Natural killer cell (primary cell): ENCODE results near the gene NLRP7. TPM values are rescaled to one million over a fixed set of nuclear protein-coding genes. Genes with fewer than 3 reads are reported as not detected.
"Not testable (repeated sequence)": the region's sequence is repeated elsewhere in the genome, so short reads cannot be mapped to it uniquely, and the experiment has no call there.

Source experiments
- ATAC-seq, 3 donors: fragments of 150-1000 bp in 2 of 3; fragments of 200-7000 bp in 1 of 3; cut with Tn5 transposase; 1 replicate in 1 of 3; 2 replicates in 2 of 3; pipeline ENCODE4 v1.10.0; 2021; ENCODE audit warnings: mild to moderate bottlenecking in 2 of 3, moderate library complexity in 2 of 3
- DNase-seq, 2 donors: peaks; one replicate each; pipeline versions ENCODE4 v3.0.0 to v3.0.0-alpha.2; 2013 to 2021; ENCODE audit warnings: mixed read lengths in 1 of 2
- H3K27ac ChIP-seq: one replicate; pipeline ENCODE4 v1.5.1; 2013; ENCODE audit warnings: mild to moderate bottlenecking, low read length
- H3K27me3 ChIP-seq: one replicate; pipeline ENCODE4 v1.6.1; 2013; ENCODE audit warnings: low read length; ENCODE audit not compliant: control insufficient read depth, insufficient read depth
- H3K36me3 ChIP-seq: one replicate; pipeline ENCODE4 v1.6.1; 2013; ENCODE audit warnings: low read length; ENCODE audit not compliant: control insufficient read depth, insufficient read depth
- H3K4me1 ChIP-seq: one replicate; pipeline ENCODE4 v1.6.1; 2013; ENCODE audit warnings: low read length; ENCODE audit not compliant: control insufficient read depth, insufficient read depth
- H3K4me3 ChIP-seq: one replicate; pipeline ENCODE4 v1.5.1; 2013; ENCODE audit warnings: low read length
- H3K9me3 ChIP-seq: one replicate; pipeline ENCODE4 v1.6.1; 2013; ENCODE audit warnings: low read length; ENCODE audit not compliant: control insufficient read depth, insufficient read depth
- H3K27ac Mint-ChIP-seq, 2 donors: one replicate each; pipeline ENCODE4 v1.8.0; 2022; ENCODE audit warnings: mild to moderate bottlenecking in 2 of 2, mixed read lengths in 2 of 2, moderate library complexity in 1 of 2
- H3K27me3 Mint-ChIP-seq, 2 donors: one replicate each; pipeline ENCODE4 v1.8.0; 2022; ENCODE audit warnings: low read depth in 2 of 2, mixed read lengths in 2 of 2
- H3K36me3 Mint-ChIP-seq: one replicate; pipeline ENCODE4 v1.8.0; 2022; ENCODE audit warnings: mixed read lengths
- H3K4me1 Mint-ChIP-seq, 2 donors: one replicate each; pipeline ENCODE4 v1.8.0; 2022; ENCODE audit warnings: mixed read lengths in 2 of 2
- H3K4me3 Mint-ChIP-seq: one replicate; pipeline ENCODE4 v1.8.0; 2022; ENCODE audit warnings: mild to moderate bottlenecking, moderate library complexity, mixed read lengths
- H3K9me3 Mint-ChIP-seq, 2 donors: one replicate each; pipeline ENCODE4 v1.8.0; 2022; ENCODE audit warnings: mixed read lengths in 2 of 2
- WGBS: methylation state at CpG from one replicate; pipeline ENCODE4 v1.1.7; 2013; ENCODE audit warnings: missing lambda C conversion rate; ENCODE audit not compliant: insufficient coverage; 5-methylcytosine and 5-hydroxymethylcytosine counted together
- intact Hi-C: fragments of 100-400 bp; cut with micrococcal nuclease; formaldehyde crosslinking; loops from one replicate; pipeline ENCODE4 v1.14.2; 2022
- total RNA-seq, 4 donors: library from RNA; stranded (reverse); fragments of 120-200 nt in 1 of 4; gene quantifications; one replicate each; pipeline versions ENCODE4 v1.2.3 to v1.2.4, GENCODE V29; 2013 to 2022
- TF ChIP-seq, protein P1 (sequence below): fragments of 200-600 bp; IDR thresholded peaks from one replicate; pipeline ENCODE4 v1.8.0; 2022; ENCODE audit warnings: antibody characterized with exemption

Gene NLRP7
- total RNA-seq, 3 donors from 2014 or later (not counting 1 experiment from before 2014, with no cell fraction given) = not detected

DNA sequence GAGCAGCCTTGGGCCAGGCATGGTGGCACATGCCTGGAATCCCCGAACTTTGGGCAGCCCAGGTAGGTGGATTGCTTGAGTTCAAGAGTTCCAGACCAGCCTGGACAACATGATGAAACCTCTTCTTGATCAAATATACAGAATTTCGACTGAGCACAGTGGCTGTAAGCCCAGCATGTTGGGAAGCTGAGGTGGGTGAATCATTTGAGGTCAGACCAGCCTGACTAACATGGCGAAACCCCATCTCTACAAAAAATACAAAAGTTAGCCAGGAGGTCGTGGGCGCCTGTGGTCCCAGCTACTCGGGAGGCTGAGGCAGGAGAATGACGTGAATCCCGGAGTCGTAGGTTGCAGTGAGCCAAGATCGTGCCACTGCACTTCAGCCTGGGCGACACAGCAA, 8.0 kb upstream of the NLRP7 start:
- intact Hi-C loops = no loop called here
- H3K36me3 Mint-ChIP-seq = no peaks in the 10 kb centered on the region
- no peaks in the 10 kb centered on the region for H3K27me3 Mint-ChIP-seq
- no peaks in the 10 kb centered on the region for H3K9me3 Mint-ChIP-seq
- Histone ChIP-seq H3K36me3 (no peaks in the 10 kb centered on the region), H3K4me1 (peaks cover 21% of the 10 kb centered on the region), H3K4me3 (no peak overlapping the region), H3K9me3 (no peaks in the 10 kb centered on the region), H3K27me3 (no peaks in the 10 kb centered on the region), H3K27ac (no peak overlapping the region)
- peaks cover 6 to 8% of the 10 kb centered on the region in 2 donors for H3K4me1 Mint-ChIP-seq
- 88% methylated on average over 11 of the region's 11 CpGs for WGBS
- DNase-seq (no peak), ATAC-seq (no peak)
- TF ChIP-seq, protein P1, sequence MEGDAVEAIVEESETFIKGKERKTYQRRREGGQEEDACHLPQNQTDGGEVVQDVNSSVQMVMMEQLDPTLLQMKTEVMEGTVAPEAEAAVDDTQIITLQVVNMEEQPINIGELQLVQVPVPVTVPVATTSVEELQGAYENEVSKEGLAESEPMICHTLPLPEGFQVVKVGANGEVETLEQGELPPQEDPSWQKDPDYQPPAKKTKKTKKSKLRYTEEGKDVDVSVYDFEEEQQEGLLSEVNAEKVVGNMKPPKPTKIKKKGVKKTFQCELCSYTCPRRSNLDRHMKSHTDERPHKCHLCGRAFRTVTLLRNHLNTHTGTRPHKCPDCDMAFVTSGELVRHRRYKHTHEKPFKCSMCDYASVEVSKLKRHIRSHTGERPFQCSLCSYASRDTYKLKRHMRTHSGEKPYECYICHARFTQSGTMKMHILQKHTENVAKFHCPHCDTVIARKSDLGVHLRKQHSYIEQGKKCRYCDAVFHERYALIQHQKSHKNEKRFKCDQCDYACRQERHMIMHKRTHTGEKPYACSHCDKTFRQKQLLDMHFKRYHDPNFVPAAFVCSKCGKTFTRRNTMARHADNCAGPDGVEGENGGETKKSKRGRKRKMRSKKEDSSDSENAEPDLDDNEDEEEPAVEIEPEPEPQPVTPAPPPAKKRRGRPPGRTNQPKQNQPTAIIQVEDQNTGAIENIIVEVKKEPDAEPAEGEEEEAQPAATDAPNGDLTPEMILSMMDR = no peak
- H3K4me3 Mint-ChIP-seq = no peak overlapping the region
- H3K27ac Mint-ChIP-seq = no peak overlapping the region

- H3K36me3 Mint-ChIP-seq, H3K27ac Mint-ChIP-seq, H3K36me3 ChIP-seq, H3K9me3 Mint-ChIP-seq, H3K4me1 ChIP-seq, H3K4me3 ChIP-seq, H3K4me3 Mint-ChIP-seq, DNase-seq, H3K27me3 ChIP-seq, H3K27ac ChIP-seq, H3K27me3 Mint-ChIP-seq, H3K4me1 Mint-ChIP-seq, ATAC-seq, H3K9me3 ChIP-seq, intact Hi-C loops: not testable (repeated sequence)
- 99% methylated on average over 8 of the region's 10 CpGs for WGBS
These were observed 6.0 kb upstream of the NLRP7 start for GRCh38 chr19:54953345-54953713.

DNA sequence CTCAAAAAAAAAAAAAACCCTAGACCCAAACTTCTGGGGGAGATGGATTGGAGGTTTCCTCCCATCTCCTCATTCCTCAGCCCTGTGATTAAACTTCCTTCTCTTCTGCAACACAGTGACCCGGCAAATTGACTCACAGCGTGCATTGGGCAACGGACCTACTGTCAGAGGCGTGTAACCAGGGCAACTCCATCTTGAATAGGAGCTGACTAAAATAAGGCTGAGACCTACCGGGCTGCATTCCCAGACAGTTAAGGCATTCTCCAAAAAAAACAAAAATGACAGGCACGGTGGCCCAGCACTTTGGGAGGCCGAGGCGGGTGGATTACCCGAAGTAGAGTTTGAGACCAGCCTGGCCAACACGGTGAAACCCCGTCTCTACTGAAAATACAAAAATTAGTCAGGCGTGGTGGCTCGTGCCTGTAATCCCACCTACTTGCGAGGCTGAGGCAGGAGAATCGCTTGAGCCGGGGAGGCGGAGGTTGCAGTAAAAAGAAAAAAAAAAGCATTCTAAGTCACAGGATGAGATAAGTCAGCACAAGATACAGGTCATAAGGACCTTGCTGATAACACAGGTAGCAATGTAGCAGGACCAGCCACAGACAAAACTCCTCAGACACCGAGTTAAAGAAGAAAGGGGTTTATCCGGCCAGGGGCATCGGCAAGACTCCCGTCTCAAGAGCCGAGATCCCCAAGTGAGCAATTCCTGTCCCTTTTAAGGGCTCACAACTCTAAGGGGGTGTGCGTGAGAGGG, 5.4 kb upstream of the NLRP7 start:
- TF ChIP-seq, protein P1 = no peak
- H3K4me1 ChIP-seq = peaks cover 2% of the 10 kb centered on the region
- Mint-ChIP-seq H3K27me3 (no peaks in the 10 kb centered on the region), H3K36me3 (no peaks in the 10 kb centered on the region), H3K4me1 (no peaks in the 10 kb centered on the region), H3K27ac (no peak overlapping the region), H3K9me3 (no peaks in the 10 kb centered on the region), H3K4me3 (no peak overlapping the region)
- intact Hi-C loops = no loop called here
- 87% methylated on average over 23 of the region's 23 CpGs for WGBS
- no peak overlapping the region for H3K4me3 ChIP-seq
- H3K27me3 ChIP-seq = no peaks in the 10 kb centered on the region
- H3K27ac ChIP-seq = no peak overlapping the region
- ATAC-seq (no peak), DNase-seq (no peak)
- H3K9me3 ChIP-seq = no peaks in the 10 kb centered on the region
- H3K36me3 ChIP-seq = no peaks in the 10 kb centered on the region

- H3K4me3 ChIP-seq, intact Hi-C loops, H3K9me3 ChIP-seq, H3K4me1 Mint-ChIP-seq, H3K36me3 Mint-ChIP-seq, H3K36me3 ChIP-seq, H3K27ac Mint-ChIP-seq, H3K27me3 Mint-ChIP-seq, H3K4me1 ChIP-seq, H3K27ac ChIP-seq, ATAC-seq, H3K27me3 ChIP-seq, H3K4me3 Mint-ChIP-seq, H3K9me3 Mint-ChIP-seq, DNase-seq: not testable (repeated sequence)
- WGBS = 45% methylated on average over 8 of the region's 10 CpGs
These were observed 3.2 kb upstream of the NLRP7 start for GRCh38 chr19:54950580-54950979.
